Measurements from ENCODE around the gene SLC25A34.

SLC25A34 gene

GRCh38 chr1:15731735-15732685, 4.0 kb upstream of the SLC25A34 start:
- DNase-seq (ENCODE audit: low read depth, low spot score): no peak
- no peak overlapping the region for H3K27ac ChIP-seq

GRCh38 chr1:15732686-15733081, 3.4 kb upstream of the SLC25A34 start:
- H3K27ac ChIP-seq: no peak overlapping the region
- no peak for DNase-seq (ENCODE audit: low read depth, low spot score)

- no peak for DNase-seq (ENCODE audit: low read depth, low spot score)
- H3K27ac ChIP-seq: no peak overlapping the region
Measured at GRCh38 chr1:15733218-15733725, 2.8 kb upstream of the SLC25A34 start.

GRCh38 chr1:15733726-15734226, 2.3 kb upstream of the SLC25A34 start:
- DNase-seq (ENCODE audit: low read depth, low spot score): no peak
- no peak overlapping the region for H3K27ac ChIP-seq

- DNase-seq (ENCODE audit: low read depth, low spot score): no peak
Measured at GRCh38 chr1:15734296-15734695, 1.8 kb upstream of the SLC25A34 start.

GRCh38 chr1:15734901-15735300, 1.2 kb upstream of the SLC25A34 start:
- DNase-seq (ENCODE audit: low read depth, low spot score): no peak
- H3K27ac ChIP-seq: no peak overlapping the region

More at GRCh38 chr1:15734296-15734695, 1.8 kb upstream of the SLC25A34 start:
- H3K27ac ChIP-seq: no peak overlapping the region

GRCh38 chr1:15735304-15736037, 587 bp upstream of the SLC25A34 start:
- H3K27ac ChIP-seq: no peak overlapping the region
- DNase-seq (ENCODE audit: low read depth, low spot score): no peak

- DNase-seq (ENCODE audit: low read depth, low spot score): no peak
- H3K27ac ChIP-seq: no peak overlapping the region
Measured at GRCh38 chr1:15736892-15737261, 819 bp downstream of the SLC25A34 start.

GRCh38 chr1:15737324-15738319, 1.6 kb downstream of the SLC25A34 start:
- no peak overlapping the region for H3K27ac ChIP-seq
- no peak for DNase-seq (ENCODE audit: low read depth, low spot score)

GRCh38 chr1:15738416-15739113, 2.5 kb downstream of the SLC25A34 start:
- no peak overlapping the region for H3K27ac ChIP-seq
- no peak for DNase-seq (ENCODE audit: low read depth, low spot score)

GRCh38 chr1:15739259-15739658, 3.2 kb downstream of the SLC25A34 start:
- no peak overlapping the region for H3K27ac ChIP-seq
- no peak for DNase-seq (ENCODE audit: low read depth, low spot score)

GRCh38 chr1:15739745-15740144, 3.7 kb downstream of the SLC25A34 start:
- DNase-seq (ENCODE audit: low read depth, low spot score): no peak
- H3K27ac ChIP-seq: no peak overlapping the region

GRCh38 chr1:15740924-15741850, 5.1 kb downstream of the SLC25A34 start:
- DNase-seq (ENCODE audit: low read depth, low spot score): no peak
- no peak overlapping the region for H3K27ac ChIP-seq

- no peak within 1 kb of the TSS for H3K27ac ChIP-seq
- DNase-seq (ENCODE audit: low read depth, low spot score): no peak
Measured at GRCh38 chr1:15742339-15742801, 6.3 kb downstream of the SLC25A34 start, which contains the start of gene TMEM82. TSS of gene TMEM82 (plus strand) at chr1:15742499. CDS start at chr1:15742560, 61 bp downstream.

GRCh38 chr1:15744122-15744679, 8.1 kb downstream of the SLC25A34 start:
- DNase-seq (ENCODE audit: low read depth, low spot score): no peak
- no peak overlapping the region for H3K27ac ChIP-seq

- no peak for DNase-seq (ENCODE audit: low read depth, low spot score)
- H3K27ac ChIP-seq: no peak overlapping the region
Measured at GRCh38 chr1:15747378-15747777, 11.3 kb downstream of the SLC25A34 start.

- no peak overlapping the region for H3K27ac ChIP-seq
Measured at GRCh38 chr1:15748264-15748663, 12.2 kb downstream of the SLC25A34 start.

More at GRCh38 chr1:15748264-15748663, 12.2 kb downstream of the SLC25A34 start:
- DNase-seq (ENCODE audit: low read depth, low spot score): no peak

All from epithelial cell of prostate (primary cell).